HG03159 (cell line): Measurements from ENCODE around the gene CACNA1B.

Source experiments
- ATAC-seq: cut with Tn5 transposase; IDR thresholded peaks from one replicate; pipeline ENCODE4 v1.9.1; 2021; ENCODE audit warnings: mild to moderate bottlenecking, moderate library complexity; ENCODE audit not compliant: unreplicated experiment

CACNA1B gene

GRCh38 chr9:138050472-138051330 lies 173.1 kb downstream of the CACNA1B start:
- no peak for ATAC-seq

DNA sequence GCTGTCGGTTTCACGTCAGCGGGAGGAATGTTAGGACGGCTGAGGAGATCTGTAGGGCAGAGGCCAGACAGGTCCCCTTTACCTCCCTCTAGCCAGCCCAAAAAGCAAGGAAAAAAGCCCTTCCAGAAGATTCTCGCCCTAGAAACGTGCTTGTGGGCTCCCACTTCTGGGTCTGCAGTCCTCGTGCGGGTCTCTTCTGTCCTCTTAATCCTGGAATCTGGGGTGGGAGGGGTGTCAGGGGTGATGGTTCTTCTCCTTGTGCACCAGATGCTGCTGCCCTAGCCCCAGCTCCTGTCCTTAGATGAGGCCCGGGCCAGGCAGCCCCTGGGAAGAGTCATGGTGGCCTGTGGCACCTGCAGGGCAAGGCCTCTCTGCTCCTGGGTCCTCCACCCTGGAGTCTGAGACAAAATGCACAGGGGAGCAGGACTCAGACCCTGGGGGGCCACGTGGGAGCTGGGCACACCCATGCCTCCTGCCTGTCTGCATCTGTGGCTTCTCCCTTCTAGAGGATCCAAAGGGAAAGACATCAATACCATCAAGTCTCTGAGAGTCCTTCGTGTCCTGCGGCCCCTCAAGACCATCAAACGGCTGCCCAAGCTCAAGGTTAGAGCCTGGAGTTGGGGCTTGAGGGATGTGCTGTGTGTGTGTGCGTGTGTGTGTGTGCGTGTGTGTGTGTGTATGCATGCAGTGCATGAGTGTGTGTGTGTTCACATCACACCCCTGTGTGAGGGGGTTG lies 174.2 kb downstream of the CACNA1B start:
- ATAC-seq, result no peak

- ATAC-seq, result no peak
These were observed 174.7 kb downstream of the CACNA1B start for GRCh38 chr9:138052322-138052615.

DNA sequence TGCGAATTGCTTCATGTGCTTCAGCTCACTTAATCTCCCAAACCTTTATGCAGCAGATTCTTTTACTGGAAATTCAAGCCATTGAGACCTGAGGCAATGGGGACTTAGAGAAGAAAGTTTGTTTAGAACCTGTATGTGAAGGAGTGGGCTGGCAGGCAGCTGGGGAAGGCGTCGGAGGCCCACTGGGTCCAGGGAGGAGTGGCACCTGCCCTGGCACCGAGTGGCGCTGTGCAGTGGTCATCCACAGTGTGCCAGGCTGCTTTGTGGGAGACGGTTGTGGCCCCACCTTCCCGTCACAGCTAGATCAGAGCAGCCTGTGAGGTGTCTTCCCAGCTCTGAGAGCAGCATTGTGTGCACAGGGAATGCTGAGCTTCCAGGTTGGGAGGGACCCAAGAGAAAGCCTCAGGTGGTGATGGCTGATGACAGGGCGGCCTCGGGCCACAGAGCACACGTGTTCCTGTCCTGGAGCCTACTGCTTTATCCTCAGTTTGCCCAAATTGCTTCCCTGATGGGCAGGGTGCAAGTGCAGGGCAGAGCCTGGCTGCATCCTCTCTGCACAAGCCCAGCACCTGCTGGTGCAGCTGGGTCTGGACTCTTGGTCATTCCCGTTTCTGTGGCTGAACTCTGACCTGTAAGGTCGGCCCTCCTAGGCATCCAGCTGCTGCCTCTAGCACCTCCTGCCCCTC lies 175.2 kb downstream of the CACNA1B start:
- no peak for ATAC-seq

GRCh38 chr9:138053321-138053868 lies 175.8 kb downstream of the CACNA1B start:
- no peak for ATAC-seq

DNA sequence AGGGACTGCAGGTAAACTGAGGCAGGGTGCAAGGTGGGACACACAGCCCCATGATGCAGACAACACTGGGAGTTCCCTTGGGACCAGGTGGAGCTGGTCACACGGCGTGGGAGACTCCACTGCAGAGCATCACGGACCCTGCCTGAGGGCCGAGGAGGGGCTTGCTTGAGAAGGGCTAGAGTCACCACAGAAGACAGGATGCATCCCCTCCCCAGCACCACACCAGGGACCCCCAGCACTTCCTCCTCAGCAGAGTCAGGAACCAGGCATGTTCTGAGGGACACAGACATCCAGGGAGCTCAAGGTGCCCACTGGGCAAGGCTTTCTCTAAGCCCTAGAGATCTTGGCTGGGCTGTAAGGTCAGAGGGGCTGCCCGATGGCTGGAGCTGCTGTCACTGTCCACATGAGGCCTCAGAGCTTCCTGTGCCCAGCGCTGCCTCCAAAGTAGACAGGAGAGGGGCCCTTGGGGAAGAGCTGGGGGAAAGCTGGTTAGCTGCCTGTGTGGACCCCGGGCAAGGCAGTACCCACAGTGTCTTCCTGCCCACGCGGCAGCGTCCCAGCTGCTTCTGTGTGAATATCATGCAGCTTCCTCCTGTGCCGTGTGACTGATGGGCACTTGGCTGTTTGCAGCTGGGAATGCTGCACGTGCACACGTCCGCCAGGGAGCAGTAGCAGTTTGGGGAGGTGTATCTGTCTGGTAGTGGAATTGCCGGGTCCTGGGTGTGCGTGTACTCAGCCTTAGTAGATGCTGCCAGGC lies 176.6 kb downstream of the CACNA1B start:
- no peak for ATAC-seq

- ATAC-seq, result no peak
These were observed 180.1 kb downstream of the CACNA1B start for GRCh38 chr9:138057726-138058125.

DNA sequence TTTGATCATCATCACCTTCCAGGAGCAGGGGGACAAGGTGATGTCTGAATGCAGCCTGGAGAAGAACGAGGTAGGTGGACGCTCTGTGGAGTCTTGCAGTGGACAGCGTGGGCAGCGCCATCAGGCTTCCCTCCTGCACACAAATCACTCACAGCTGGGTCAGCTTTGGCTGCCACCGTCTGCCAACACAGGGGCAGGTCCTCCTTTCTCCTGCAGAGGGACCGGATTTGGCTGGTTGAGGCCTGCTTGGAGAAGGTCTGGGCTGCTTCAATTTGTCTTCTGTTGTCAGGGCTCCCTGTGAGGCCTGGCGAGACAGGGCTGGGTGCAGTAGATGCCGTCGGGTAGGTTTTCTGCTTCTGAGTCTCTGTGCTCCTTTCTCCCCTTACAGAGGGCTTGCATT lies 180.6 kb downstream of the CACNA1B start:
- ATAC-seq, result no peak

DNA sequence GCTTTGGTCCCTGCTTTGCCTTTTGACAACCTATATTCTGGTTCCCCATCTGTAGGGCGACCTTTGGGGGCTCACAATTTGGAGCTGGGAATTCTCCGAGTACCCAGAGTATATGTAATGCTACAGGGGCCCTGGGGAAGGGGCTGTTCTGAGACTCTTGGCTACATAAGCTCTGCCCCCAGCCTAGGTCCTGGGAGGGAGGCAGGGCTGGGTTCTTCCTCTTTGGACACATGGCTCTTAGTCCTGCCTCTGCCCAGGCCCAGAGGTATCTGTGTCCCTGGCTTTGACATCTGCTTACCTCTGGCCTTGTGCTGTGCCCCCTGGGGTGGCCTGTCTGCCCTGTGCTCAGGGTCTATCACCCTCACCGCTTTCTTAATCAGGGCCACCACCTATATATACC lies 181.6 kb downstream of the CACNA1B start:
- ATAC-seq, result no peak

GRCh38 chr9:138060365-138060764 lies 182.8 kb downstream of the CACNA1B start:
- no peak for ATAC-seq

DNA sequence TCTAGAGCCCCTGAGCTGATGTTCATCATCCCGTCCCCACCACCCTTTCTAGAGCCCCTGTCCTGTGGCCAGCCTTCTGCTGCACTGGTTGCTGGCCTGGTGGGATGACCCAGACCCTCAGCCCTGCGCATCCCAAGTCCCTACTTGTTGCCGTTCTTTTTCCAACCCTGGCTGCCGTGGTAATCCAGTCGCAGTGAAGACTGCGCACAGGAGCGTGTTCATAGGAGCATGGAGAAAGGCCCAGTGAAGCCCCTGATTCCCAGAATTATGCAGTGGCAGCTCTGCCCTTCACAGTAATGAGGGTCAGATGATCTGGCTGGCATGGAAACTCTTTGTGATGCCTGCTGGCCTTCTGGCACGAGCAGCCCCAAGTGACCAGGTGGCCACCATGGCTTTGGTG lies 183.3 kb downstream of the CACNA1B start:
- no peak for ATAC-seq

- no peak for ATAC-seq
These were observed 184.0 kb downstream of the CACNA1B start for GRCh38 chr9:138061631-138062030.

DNA sequence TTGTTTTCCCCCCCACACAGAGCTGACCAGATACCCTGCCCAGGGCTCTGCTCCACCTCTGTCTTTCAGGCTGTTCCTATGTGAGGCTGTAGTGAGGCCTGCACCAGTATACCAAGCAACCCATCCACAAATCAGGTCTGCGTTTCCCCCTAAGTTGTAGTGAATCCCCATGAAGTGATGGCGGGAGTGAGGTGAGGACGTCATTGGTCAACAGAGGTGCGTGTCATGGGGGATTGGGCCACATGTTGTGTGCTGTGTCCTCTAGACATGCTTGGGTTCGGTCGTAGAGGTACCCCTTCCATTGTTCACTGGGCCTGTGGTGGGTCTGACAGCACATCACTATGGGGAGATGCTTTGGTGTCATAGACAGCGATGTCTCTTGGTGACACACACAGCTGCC lies 184.6 kb downstream of the CACNA1B start:
- ATAC-seq, result no peak

DNA sequence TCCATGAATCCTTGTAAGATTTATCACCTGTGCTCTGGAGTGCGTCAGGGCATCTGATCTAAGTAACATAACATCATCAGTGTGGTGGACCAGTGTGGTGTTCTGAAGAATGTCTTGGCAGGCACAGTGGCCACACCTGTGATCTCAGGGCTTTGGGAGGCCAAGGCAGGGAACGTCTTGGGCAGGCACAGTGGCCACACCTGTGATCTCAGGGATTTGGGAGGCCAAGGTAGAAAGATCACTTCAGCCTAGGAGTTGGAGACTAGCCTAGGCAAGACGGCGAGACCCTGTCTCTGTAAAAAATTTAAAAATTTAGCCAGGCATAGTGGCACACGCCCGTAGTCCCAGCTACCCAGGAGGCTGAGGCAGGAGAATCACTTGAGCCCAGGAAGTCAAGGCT lies 185.5 kb downstream of the CACNA1B start:
- ATAC-seq, result no peak

DNA sequence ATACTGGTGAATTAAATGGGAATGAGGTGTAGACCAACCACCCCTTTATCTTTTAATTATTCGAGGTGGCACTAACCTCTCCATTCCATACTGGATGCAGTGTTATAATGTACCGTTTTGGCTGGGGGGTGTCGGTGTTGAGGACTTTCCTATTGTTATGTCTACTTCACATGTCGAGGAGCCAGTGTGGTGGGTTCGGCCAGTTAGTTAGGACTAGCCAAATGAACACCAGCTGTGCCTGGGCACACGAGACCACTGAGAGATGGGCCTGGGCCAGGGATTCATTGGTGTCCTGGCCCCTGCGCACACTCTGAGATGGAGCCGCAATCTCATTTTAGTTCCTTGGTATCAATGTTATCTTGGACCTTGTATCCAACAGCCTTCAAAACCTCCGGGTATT lies 186.2 kb downstream of the CACNA1B start:
- ATAC-seq, result no peak

DNA sequence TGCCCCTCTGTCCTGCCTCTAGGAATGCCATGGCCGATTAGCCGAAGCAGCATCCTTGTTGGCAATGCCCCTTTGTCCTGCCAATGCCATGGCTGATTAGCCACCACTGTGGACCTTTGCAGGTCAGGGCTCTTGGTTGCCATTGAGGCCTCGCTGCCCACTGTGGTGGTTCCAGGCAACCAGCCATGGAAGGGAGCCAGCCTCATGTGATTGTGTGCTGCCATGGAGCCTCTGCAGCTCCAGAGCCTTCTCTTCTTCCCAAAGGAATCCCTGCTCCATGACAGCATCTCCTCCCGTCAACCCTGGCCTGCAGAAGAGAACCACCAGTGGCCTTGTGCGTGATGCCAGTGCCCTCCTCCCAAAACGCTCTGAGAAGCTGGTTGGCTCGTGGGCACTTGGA lies 187.0 kb downstream of the CACNA1B start:
- no peak for ATAC-seq

DNA sequence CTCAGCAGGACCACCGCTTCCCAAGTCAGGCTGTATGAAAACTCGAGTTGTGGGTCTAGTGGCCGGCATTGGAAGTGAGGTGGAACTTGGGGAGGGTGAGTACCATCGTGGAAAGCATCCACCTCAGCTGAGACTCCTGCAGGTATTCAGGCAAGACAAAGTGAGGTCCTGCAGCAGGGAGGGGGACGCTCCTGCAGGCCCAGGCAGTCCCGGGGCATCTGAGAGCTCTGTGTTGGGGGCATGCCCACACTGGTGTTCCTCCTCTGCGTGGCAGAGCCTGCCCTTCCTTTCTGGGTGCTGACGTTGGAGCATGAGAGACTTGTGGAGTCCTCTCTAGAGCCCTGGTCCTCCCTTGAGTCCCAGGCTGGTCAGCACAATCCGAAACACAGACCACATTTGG lies 187.7 kb downstream of the CACNA1B start:
- no peak for ATAC-seq

GRCh38 chr9:138066049-138066448 lies 188.5 kb downstream of the CACNA1B start:
- ATAC-seq, result no peak

DNA sequence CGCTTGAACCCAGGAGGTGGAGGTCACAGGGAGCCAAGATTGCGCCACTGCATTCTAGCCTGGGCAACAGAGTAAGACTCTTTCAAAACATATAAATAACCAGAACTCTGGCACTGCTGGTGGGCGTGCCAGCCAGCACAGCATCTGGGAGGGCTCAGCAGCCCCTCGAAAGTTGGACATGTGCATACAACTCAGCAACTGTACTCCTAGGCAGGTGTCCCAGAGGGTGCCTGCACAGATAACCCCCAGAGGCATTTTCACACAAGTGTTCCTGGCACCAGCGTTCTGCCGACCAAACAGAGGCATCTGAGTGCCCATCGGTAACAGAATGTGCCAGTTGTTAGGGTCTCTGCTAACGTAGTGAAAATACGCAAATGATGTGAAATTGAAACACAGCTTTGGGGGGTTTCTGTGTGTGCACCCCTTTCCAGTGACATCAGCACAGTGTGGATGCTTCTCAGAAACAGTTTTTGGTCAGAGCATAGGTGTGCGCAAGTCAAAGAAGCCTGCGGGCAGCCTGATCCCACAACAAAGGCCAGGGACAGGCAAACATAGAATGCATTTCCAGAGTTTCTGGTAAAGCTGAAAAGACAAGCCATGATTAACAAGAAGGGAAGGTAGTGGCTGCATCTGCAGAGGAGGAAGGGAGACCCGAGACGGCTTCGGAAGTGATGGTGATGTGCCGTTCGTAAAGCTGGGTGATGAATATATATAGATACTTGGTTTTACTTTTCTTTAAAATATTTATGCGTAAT lies 190.2 kb downstream of the CACNA1B start:
- ATAC-seq, result no peak

DNA sequence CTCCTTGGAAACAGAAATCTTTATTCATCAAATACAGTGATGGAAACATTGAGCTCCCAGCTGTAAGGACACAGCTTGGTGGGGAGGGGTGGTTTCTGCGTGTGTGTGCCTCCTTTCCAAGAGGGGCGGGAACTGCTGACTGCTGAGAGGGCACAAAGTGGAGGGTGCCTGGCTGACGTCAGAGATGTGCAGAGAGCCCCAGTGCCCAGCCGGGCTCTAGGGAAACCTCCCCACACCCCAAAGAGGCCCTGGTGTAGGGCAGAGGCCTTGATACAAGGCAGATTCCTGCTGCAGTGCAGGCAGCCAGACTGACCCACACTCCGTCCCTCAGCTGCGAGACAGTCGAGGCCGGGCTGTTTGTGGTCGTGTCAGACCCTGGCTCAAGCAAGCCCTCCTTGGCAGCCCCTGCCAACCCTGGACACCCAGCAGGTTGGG lies 191.0 kb downstream of the CACNA1B start:
- no peak for ATAC-seq
